Measurements from ENCODE around the gene LRRK1. TPM values are rescaled to one million over a fixed set of nuclear protein-coding genes. Genes with fewer than 3 reads are reported as not detected.

LRRK1 gene
- total RNA-seq, 1 donor from 2014 or later: 4.8 TPM

- H3K4me1 Mint-ChIP-seq (ENCODE audit: unreplicated experiment): no peaks in the 10 kb centered on the region
- H3K27ac Mint-ChIP-seq (ENCODE audit: unreplicated experiment): no peak overlapping the region
- no peaks in the 10 kb centered on the region for H3K9me3 Mint-ChIP-seq (ENCODE audit: unreplicated experiment)
- H3K27me3 Mint-ChIP-seq (ENCODE audit: unreplicated experiment): peaks cover 7% of the 10 kb centered on the region
- DNase-seq (ENCODE audit: low spot score): no peak
- no peaks in the 10 kb centered on the region for H3K36me3 Mint-ChIP-seq (ENCODE audit: low read depth, unreplicated experiment)
- no peak for TF ChIP-seq CTCF (IDR thresholded peaks at IDR 0.05; ENCODE audit: unreplicated experiment)
- H3K4me3 Mint-ChIP-seq (ENCODE audit: unreplicated experiment): no peak overlapping the region
Observed at GRCh38 chr15:101108791-101109190, 189.6 kb downstream of the LRRK1 start.

- Mint-ChIP-seq H3K27me3 (ENCODE audit: unreplicated experiment) (peaks cover 11% of the 10 kb centered on the region), H3K27ac (ENCODE audit: unreplicated experiment) (no peak overlapping the region), H3K4me3 (ENCODE audit: unreplicated experiment) (no peak overlapping the region), H3K9me3 (ENCODE audit: unreplicated experiment) (no peaks in the 10 kb centered on the region), H3K4me1 (ENCODE audit: unreplicated experiment) (peaks cover 5% of the 10 kb centered on the region), H3K36me3 (ENCODE audit: low read depth, unreplicated experiment) (no peaks in the 10 kb centered on the region)
- TF ChIP-seq CTCF (IDR thresholded peaks at IDR 0.05; ENCODE audit: unreplicated experiment): no peak
- no peak for DNase-seq (ENCODE audit: low spot score)
Observed at GRCh38 chr15:101110681-101111569, 191.8 kb downstream of the LRRK1 start.

GRCh38 chr15:101111570-101112262, 192.6 kb downstream of the LRRK1 start:
- peaks cover 9% of the 10 kb centered on the region for H3K4me1 Mint-ChIP-seq (ENCODE audit: unreplicated experiment)
- DNase-seq (ENCODE audit: low spot score): no peak
- TF ChIP-seq CTCF (IDR thresholded peaks at IDR 0.05; ENCODE audit: unreplicated experiment): no peak
- H3K9me3 Mint-ChIP-seq (ENCODE audit: unreplicated experiment): no peaks in the 10 kb centered on the region
- no peaks in the 10 kb centered on the region for H3K36me3 Mint-ChIP-seq (ENCODE audit: low read depth, unreplicated experiment)
- no peak overlapping the region for H3K4me3 Mint-ChIP-seq (ENCODE audit: unreplicated experiment)
- H3K27me3 Mint-ChIP-seq (ENCODE audit: unreplicated experiment): peaks cover 11% of the 10 kb centered on the region
- H3K27ac Mint-ChIP-seq (ENCODE audit: unreplicated experiment): no peak overlapping the region

GRCh38 chr15:101112336-101113113, 193.4 kb downstream of the LRRK1 start:
- peaks cover 9% of the 10 kb centered on the region for H3K4me1 Mint-ChIP-seq (ENCODE audit: unreplicated experiment)
- peaks cover 13% of the 10 kb centered on the region for H3K27me3 Mint-ChIP-seq (ENCODE audit: unreplicated experiment)
- DNase-seq (ENCODE audit: low spot score): no peak
- H3K27ac Mint-ChIP-seq (ENCODE audit: unreplicated experiment): no peak overlapping the region
- H3K4me3 Mint-ChIP-seq (ENCODE audit: unreplicated experiment): no peak overlapping the region
- H3K36me3 Mint-ChIP-seq (ENCODE audit: low read depth, unreplicated experiment): no peaks in the 10 kb centered on the region
- TF ChIP-seq CTCF (IDR thresholded peaks at IDR 0.05; ENCODE audit: unreplicated experiment): no peak
- no peaks in the 10 kb centered on the region for H3K9me3 Mint-ChIP-seq (ENCODE audit: unreplicated experiment)

All from endothelial cell (in vitro differentiated cells).